SW 1271 (cell line): ENCODE data around the gene EEFSEC.

Experiments used
- DNase-seq, 2 experiments: peaks; one replicate each; lab custom pipeline; 2025; lab: John Stamatoyannopoulos, UW

EEFSEC gene

GRCh38 chr3:128449111-128449638 is 295.9 kb downstream of the EEFSEC start:
- DNase-seq = no peak

DNA sequence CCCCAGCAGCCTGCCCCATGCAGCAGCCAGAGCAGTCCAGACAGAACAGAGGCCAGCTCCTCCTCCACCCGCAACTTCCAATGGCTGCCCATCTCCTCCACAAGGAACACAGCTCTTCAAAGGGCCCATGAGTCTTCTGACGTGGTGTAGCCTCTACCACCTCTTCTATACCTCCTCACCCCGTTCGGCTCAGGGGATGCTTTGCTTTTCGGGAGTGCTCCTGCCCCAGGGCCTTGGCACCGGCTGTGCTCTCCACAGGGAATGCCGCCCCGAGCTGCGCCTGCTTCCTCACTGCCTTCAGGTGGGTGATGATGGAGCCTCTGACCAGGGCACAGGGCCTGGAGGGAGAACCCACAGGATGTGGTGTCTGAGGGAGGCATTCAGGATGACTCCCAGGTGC is 298.8 kb downstream of the EEFSEC start:
- no peak for DNase-seq

- DNase-seq = no peak
Observed at GRCh38 chr3:128452678-128453275, 299.5 kb downstream of the EEFSEC start.

DNA sequence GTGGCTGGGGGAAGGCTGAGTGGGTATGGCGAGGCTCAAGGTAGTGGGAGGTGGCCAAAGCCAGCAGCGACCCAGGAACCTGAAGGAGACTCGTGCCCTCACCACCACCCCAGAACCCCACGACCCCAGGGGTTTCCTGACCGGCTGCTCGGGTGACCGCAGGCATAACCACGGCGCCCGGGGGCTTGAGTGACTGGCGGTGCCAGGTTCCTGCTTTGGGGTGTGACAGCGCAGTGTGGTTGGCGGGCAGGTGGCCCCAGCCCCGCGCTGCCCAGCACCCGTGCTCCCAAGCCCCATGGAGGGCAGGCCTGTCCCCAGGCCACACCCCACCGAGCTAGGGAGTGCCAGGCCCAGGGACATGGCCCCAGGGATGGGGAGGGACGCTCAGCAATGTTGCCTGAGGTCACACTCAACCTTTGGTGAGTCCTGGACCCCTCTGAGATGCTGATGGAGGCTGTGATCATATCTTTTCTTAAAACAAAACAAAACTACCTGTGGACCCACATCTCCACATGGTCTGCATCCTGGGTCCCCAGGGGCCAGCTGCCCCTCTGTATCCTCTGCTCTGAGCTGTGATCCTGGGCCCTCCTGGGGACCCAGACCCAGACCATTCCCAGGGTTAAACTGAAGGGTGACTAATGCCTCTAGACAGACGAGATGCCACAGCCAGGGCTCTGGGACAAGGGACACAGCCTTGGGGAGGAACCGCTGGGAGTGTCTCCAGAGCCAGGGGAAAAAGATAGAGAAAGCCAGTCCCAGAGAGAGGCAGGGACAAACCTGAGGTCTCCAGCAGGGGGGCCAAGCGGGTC is 300.4 kb downstream of the EEFSEC start:
- no peak for DNase-seq

DNA sequence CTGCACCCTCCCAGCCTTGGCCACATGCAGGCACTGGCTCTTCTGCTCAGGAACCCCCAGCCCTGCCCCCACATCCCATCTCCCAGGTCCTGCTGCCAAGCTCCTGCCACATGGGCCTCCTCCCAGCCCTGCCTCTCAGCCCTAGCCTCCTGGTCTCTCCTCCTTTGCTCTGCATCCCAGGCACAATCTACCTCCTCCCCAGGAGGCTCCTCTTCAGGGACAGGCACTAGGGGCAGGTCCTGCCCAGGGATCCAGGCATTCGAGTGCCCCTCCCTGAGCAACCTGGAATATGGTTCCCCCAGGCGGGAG is 301.0 kb downstream of the EEFSEC start:
- DNase-seq = no peak

GRCh38 chr3:128455116-128455515 is 301.8 kb downstream of the EEFSEC start:
- DNase-seq = no peak

DNA sequence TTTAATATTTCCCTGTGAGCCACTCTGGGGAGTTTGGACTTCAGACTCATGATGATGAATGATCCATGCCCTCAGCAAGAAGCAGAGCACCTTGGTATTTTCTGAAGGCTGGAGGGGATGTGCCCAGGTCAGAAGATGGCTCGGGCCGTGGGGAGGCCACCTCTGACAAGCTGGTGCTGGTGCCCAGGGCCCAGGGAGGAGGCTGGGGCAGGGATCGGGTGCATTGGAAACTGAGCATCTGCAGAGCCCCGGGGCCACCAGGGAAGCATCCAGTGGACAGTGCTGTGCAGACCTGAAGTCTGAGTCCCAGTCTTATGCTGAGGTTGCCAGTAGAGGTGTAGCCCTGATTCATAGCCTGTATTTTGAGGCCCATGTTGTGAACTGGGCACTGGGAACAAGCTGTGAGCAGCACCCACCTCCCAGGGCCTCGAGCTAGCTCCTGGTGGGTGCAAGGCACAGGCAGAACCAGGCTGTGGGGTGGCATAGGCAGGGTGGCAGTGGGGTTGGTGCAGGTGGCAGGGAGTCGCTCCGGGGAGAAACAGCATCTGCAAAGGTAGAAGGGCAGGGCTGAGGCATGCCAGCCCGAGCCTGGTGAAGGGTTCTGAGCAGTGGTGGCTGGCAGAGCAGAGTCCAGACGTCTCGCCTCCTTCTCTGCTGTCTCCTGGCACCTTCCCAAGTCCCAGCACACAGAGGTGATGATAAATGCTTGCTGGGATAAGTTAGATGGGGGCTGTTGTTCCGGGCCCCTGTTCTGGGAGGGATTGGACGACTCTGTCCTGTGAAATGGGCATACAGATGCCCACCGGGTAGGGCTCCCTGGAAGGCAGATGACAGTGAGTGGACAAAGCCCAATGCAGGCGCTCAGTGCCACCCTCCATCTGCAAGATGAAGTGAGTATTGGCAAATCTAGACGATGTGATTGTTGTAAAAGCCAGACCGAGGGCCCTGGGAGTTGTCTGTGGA is 302.8 kb downstream of the EEFSEC start:
- DNase-seq = no peak

GRCh38 chr3:128456776-128457715 is 303.8 kb downstream of the EEFSEC start:
- DNase-seq = no peak

- no peak for DNase-seq
Observed at GRCh38 chr3:128457937-128458336, 304.7 kb downstream of the EEFSEC start.
